WERI-Rb-1 (cell line): ENCODE measurements around the gene MFRP.

Source experiments
- DNase-seq: peaks from one replicate; pipeline ENCODE4 v3.0.0-alpha.2; 2020
- H3K27ac ChIP-seq: fragments of 250-450 bp; sonication (Bioruptor Pico); 2 replicates; pipeline ENCODE4 v1.5.1; 2020; ENCODE audit warnings: mild to moderate bottlenecking, moderate library complexity
- H3K27me3 ChIP-seq: fragments of 250-450 bp; sonication (Bioruptor Pico); 2 replicates; pipeline ENCODE4 v1.5.1; 2021; ENCODE audit warnings: mild to moderate bottlenecking, low read depth, moderate library complexity; ENCODE audit not compliant: insufficient read depth, severe bottlenecking
- H3K36me3 ChIP-seq: fragments of 250-450 bp; sonication (Bioruptor Pico); 2 replicates; pipeline ENCODE4 v1.5.1; 2020; ENCODE audit warnings: mild to moderate bottlenecking, moderate library complexity
- H3K4me3 ChIP-seq: 2 replicates; pipeline ENCODE4 v1.5.1; 2011; ENCODE audit warnings: low read depth, mild to moderate bottlenecking, control low read depth, low read length
- H3K9me3 ChIP-seq: fragments of 250-450 bp; sonication (Bioruptor Pico); 2 replicates; pipeline ENCODE4 v1.5.1; 2021; ENCODE audit warnings: mild to moderate bottlenecking, moderate library complexity; ENCODE audit not compliant: severe bottlenecking
- CTCF ChIP-seq: IDR thresholded peaks from 2 replicates; pipeline ENCODE4 v1.5.1; 2011; ENCODE audit warnings: low read depth, mild to moderate bottlenecking, control low read depth, inconsistent platforms, low read length

Gene MFRP

GRCh38 chr11:119320776-119321524 is 25.6 kb downstream of the MFRP start:
- no peak for DNase-seq
- TF ChIP-seq CTCF: no peak
- Histone ChIP-seq H3K27ac (no peak overlapping the region; the same call in 1 of the 2 replicates), H3K36me3 (no peaks in the 10 kb centered on the region), H3K4me3 (no peak overlapping the region), H3K27me3 (peaks cover 9% of the 10 kb centered on the region), H3K9me3 (no peaks in the 10 kb centered on the region)

- DNase-seq: no peak
- Histone ChIP-seq H3K27me3 (peaks cover 13% of the 10 kb centered on the region), H3K4me3 (no peak overlapping the region), H3K9me3 (no peaks in the 10 kb centered on the region), H3K36me3 (no peaks in the 10 kb centered on the region), H3K27ac (no peak overlapping the region; the same call in 1 of the 2 replicates)
- no peak for TF ChIP-seq CTCF
Observed at GRCh38 chr11:119320240-119320775, 26.2 kb downstream of the MFRP start.

GRCh38 chr11:119319700-119320239 is 26.7 kb downstream of the MFRP start:
- H3K9me3 ChIP-seq: no peaks in the 10 kb centered on the region
- H3K27me3 ChIP-seq: peaks cover 13% of the 10 kb centered on the region
- TF ChIP-seq CTCF: no peak
- no peak for DNase-seq
- no peak overlapping the region for H3K27ac ChIP-seq
- H3K36me3 ChIP-seq: no peaks in the 10 kb centered on the region
- H3K4me3 ChIP-seq: no peak overlapping the region

GRCh38 chr11:119319136-119319699 is 27.3 kb downstream of the MFRP start:
- no peak for TF ChIP-seq CTCF
- H3K27me3 ChIP-seq: peaks cover 13% of the 10 kb centered on the region
- no peak overlapping the region for H3K4me3 ChIP-seq
- no peaks in the 10 kb centered on the region for H3K9me3 ChIP-seq
- no peak overlapping the region; the same call in 1 of the 2 replicates for H3K27ac ChIP-seq
- no peaks in the 10 kb centered on the region for H3K36me3 ChIP-seq
- DNase-seq: no peak

GRCh38 chr11:119318240-119319135 is 28.0 kb downstream of the MFRP start:
- TF ChIP-seq CTCF: no peak
- no peak for DNase-seq
- no peaks in the 10 kb centered on the region for H3K36me3 ChIP-seq
- H3K27ac ChIP-seq: no peak overlapping the region; the same call in 1 of the 2 replicates
- H3K4me3 ChIP-seq: no peak overlapping the region
- peaks cover 13% of the 10 kb centered on the region for H3K27me3 ChIP-seq
- no peaks in the 10 kb centered on the region for H3K9me3 ChIP-seq
